Measurements from ENCODE around the gene IGF2BP3.

Gene IGF2BP3

GRCh38 chr7:23372611-23373010 is 97.7 kb downstream of the IGF2BP3 start:
- DNase-seq, result no peak

GRCh38 chr7:23371654-23372053 is 98.6 kb downstream of the IGF2BP3 start:
- DNase-seq, result no peak

- no peak for DNase-seq
Observed at GRCh38 chr7:23369695-23370404, 100.4 kb downstream of the IGF2BP3 start.

GRCh38 chr7:23369100-23369499 is 101.2 kb downstream of the IGF2BP3 start:
- DNase-seq, result no peak

GRCh38 chr7:23358152-23358674 is 112.1 kb downstream of the IGF2BP3 start:
- DNase-seq, result no peak

GRCh38 chr7:23357190-23358093 is 112.8 kb downstream of the IGF2BP3 start:
- DNase-seq, result peak; percentile 7

GRCh38 chr7:23356726-23357125 is 113.6 kb downstream of the IGF2BP3 start:
- DNase-seq, result no peak

- no peak for DNase-seq
Observed at GRCh38 chr7:23356168-23356567, 114.1 kb downstream of the IGF2BP3 start.

- peak; percentile 82 for DNase-seq
Observed at GRCh38 chr7:23353172-23353571, 117.1 kb downstream of the IGF2BP3 start.

- no peak for DNase-seq
Observed at GRCh38 chr7:23350466-23350865, 119.8 kb downstream of the IGF2BP3 start.

GRCh38 chr7:23349484-23350157 is 120.7 kb downstream of the IGF2BP3 start:
- DNase-seq, result no peak

- no peak for DNase-seq
Observed at GRCh38 chr7:23347682-23348180, 122.6 kb downstream of the IGF2BP3 start.

- DNase-seq, result no peak
Observed at GRCh38 chr7:23347033-23347681, 123.1 kb downstream of the IGF2BP3 start.

- no peak for DNase-seq
Observed at GRCh38 chr7:23346316-23346715, 124.0 kb downstream of the IGF2BP3 start.

- DNase-seq, result no peak
Observed at GRCh38 chr7:23345601-23346000, 124.7 kb downstream of the IGF2BP3 start.

- DNase-seq, result no peak
Observed at GRCh38 chr7:23343806-23344475, 126.3 kb downstream of the IGF2BP3 start.

- no peak for DNase-seq
Observed at GRCh38 chr7:23343102-23343501, 127.2 kb downstream of the IGF2BP3 start.

GRCh38 chr7:23341846-23342598 is 128.3 kb downstream of the IGF2BP3 start:
- DNase-seq, result no peak

- DNase-seq, result no peak
Observed at GRCh38 chr7:23338863-23339262, 131.4 kb downstream of the IGF2BP3 start.

GRCh38 chr7:23338439-23338838 is 131.9 kb downstream of the IGF2BP3 start:
- no peak for DNase-seq

- no peak for DNase-seq
Observed at GRCh38 chr7:23337374-23337773, 132.9 kb downstream of the IGF2BP3 start.

Data from NCI-H345 (cell line).